BE2C (cell line): Measurements from ENCODE around the gene LEMD1.
A peak's percentile ranks its signal among the peaks of the same experiment; 100 is the strongest.

Experiments used
- DNase-seq: peaks from one replicate; pipeline ENCODE4 v3.0.0-alpha.2; 2020
- H3K27me3 ChIP-seq: fragments of 250-450 bp; sonication (Bioruptor Pico); 2 replicates; pipeline ENCODE4 v1.5.1; 2020; ENCODE audit warnings: mild to moderate bottlenecking
- H3K36me3 ChIP-seq: fragments of 250-450 bp; sonication (Bioruptor Pico); 2 replicates; pipeline ENCODE4 v1.5.1; 2020; ENCODE audit warnings: mild to moderate bottlenecking
- H3K4me1 ChIP-seq: fragments of 250-450 bp; sonication (Bioruptor Pico); 2 replicates; pipeline ENCODE4 v1.5.1; 2020
- H3K4me3 ChIP-seq: 2 replicates; pipeline ENCODE4 v1.5.1; 2011; ENCODE audit warnings: low read depth, low read length
- H3K9me3 ChIP-seq: fragments of 250-450 bp; sonication (Bioruptor Pico); 2 replicates; pipeline ENCODE4 v1.5.1; 2020
- CTCF ChIP-seq: IDR thresholded peaks from 2 replicates; pipeline ENCODE4 v1.5.1; 2012; ENCODE audit warnings: mild to moderate bottlenecking, low read depth, low read length

The LEMD1 gene

GRCh38 chr1:205353191-205353590 lies 68.7 kb downstream of the LEMD1 start:
- Histone ChIP-seq H3K36me3 (no peaks in the 10 kb centered on the region), H3K27me3 (no peaks in the 10 kb centered on the region), H3K9me3 (no peaks in the 10 kb centered on the region), H3K4me1 (peaks cover 36% of the 10 kb centered on the region), H3K4me3 (no peak overlapping the region)
- no peak for DNase-seq
- TF ChIP-seq CTCF: no peak

GRCh38 chr1:205351984-205352713 lies 69.7 kb downstream of the LEMD1 start:
- no peaks in the 10 kb centered on the region for H3K27me3 ChIP-seq
- TF ChIP-seq CTCF: peak; percentile 44
- H3K9me3 ChIP-seq: no peaks in the 10 kb centered on the region
- H3K36me3 ChIP-seq: no peaks in the 10 kb centered on the region
- H3K4me1 ChIP-seq: peaks cover 37% of the 10 kb centered on the region
- DNase-seq: peak; percentile 99
- no peak overlapping the region for H3K4me3 ChIP-seq

- Histone ChIP-seq H3K27me3 (no peaks in the 10 kb centered on the region), H3K36me3 (no peaks in the 10 kb centered on the region), H3K4me3 (no peak overlapping the region), H3K9me3 (no peaks in the 10 kb centered on the region), H3K4me1 (peaks cover 40% of the 10 kb centered on the region)
- no peak for DNase-seq
- no peak for TF ChIP-seq CTCF
Observed at GRCh38 chr1:205350691-205351141, 71.1 kb downstream of the LEMD1 start.

- H3K4me1 ChIP-seq: peaks cover 40% of the 10 kb centered on the region
- H3K4me3 ChIP-seq: no peak overlapping the region
- H3K36me3 ChIP-seq: no peaks in the 10 kb centered on the region
- no peaks in the 10 kb centered on the region for H3K9me3 ChIP-seq
- no peak for DNase-seq
- no peaks in the 10 kb centered on the region for H3K27me3 ChIP-seq
- no peak for TF ChIP-seq CTCF
Observed at GRCh38 chr1:205350124-205350523, 71.7 kb downstream of the LEMD1 start.

GRCh38 chr1:205348554-205349487 lies 73.0 kb downstream of the LEMD1 start:
- H3K36me3 ChIP-seq: no peaks in the 10 kb centered on the region
- peaks cover 40% of the 10 kb centered on the region for H3K4me1 ChIP-seq
- no peaks in the 10 kb centered on the region for H3K27me3 ChIP-seq
- no peak overlapping the region for H3K4me3 ChIP-seq
- DNase-seq: peak; percentile 61
- H3K9me3 ChIP-seq: no peaks in the 10 kb centered on the region
- no peak for TF ChIP-seq CTCF
